Endothelial cell of umbilical vein (primary cell): ENCODE results near the gene SIPA1L3. TPM values are rescaled to one million over a fixed set of nuclear protein-coding genes. Genes with fewer than 3 reads are reported as not detected.

Experiments used
- BruUV-seq: library from RNA; stranded (reverse); fragments of 400-500 nt; replicated peaks from 2 replicates; lab custom pipeline; 2021; lab: Mats Ljungman, UMichigan
- CTCF ChIA-PET: fragments of 300-600, 350-600 bp; sonication (Branson Sonifier 250); formaldehyde crosslinking; loops from one replicate; lab custom pipeline; 2021; ENCODE audit warnings: antibody characterized with exemption, inconsistent platforms; lab: Charles Lee
- POLR2A ChIA-PET: fragments of 300-600, 350-600 bp; sonication (Branson Sonifier 250); formaldehyde crosslinking; loops from one replicate; lab custom pipeline; 2021; ENCODE audit warnings: antibody characterized with exemption, inconsistent platforms; lab: Charles Lee
- DNase-seq: peaks from one replicate; pipeline ENCODE4 v3.0.0-alpha.2; 2011; ENCODE audit warnings: low read depth, low spot score
- FAIRE-seq: peaks from 2 replicates; lab custom pipeline; 2011; peaks lifted over from hg19 to GRCh38; lab: Jason Lieb, UNC
- H2AFZ ChIP-seq: 2 replicates; pipeline ENCODE4 v1.6.0; 2012; ENCODE audit warnings: low read depth, low read length, control low read depth, inconsistent platforms
- H3K27ac ChIP-seq: 2 replicates; pipeline ENCODE4 v1.5.1; 2011; ENCODE audit warnings: low read depth, mild to moderate bottlenecking, control low read depth, low read length, moderate library complexity; ENCODE audit not compliant: insufficient read depth
- H3K27me3 ChIP-seq, 2 experiments: 2 replicates each; pipeline versions ENCODE4 v1.6.0 to v1.6.1; 2011; ENCODE audit warnings: low read length in 2 of 2, mixed read lengths in 1 of 2; ENCODE audit not compliant: control insufficient read depth in 2 of 2, insufficient read depth in 2 of 2
- H3K36me3 ChIP-seq, 2 experiments: 2 replicates in 1 of 2; 3 replicates in 1 of 2; pipeline ENCODE4 v1.5.1; 2011; ENCODE audit warnings: low read length in 2 of 2, mild to moderate bottlenecking in 1 of 2, moderate library complexity in 1 of 2; ENCODE audit not compliant: control insufficient read depth in 2 of 2, insufficient read depth in 2 of 2; ENCODE audit errors: extremely low read depth in 1 of 2
- H3K4me1 ChIP-seq: 3 replicates; pipeline ENCODE4 v1.5.1; 2011; ENCODE audit warnings: mild to moderate bottlenecking, low read length; ENCODE audit not compliant: control insufficient read depth, insufficient read depth; ENCODE audit errors: extremely low read depth
- H3K4me2 ChIP-seq: 2 replicates; pipeline ENCODE4 v1.6.1; 2011; ENCODE audit warnings: low read length, control low read depth, mixed read lengths; ENCODE audit not compliant: insufficient read depth
- H3K4me3 ChIP-seq, 3 experiments: fragments of 200-600 bp in 1 of 3; sonication (generic), shearing (Covaris generic) in 1 of 3; replicated peaks in 1 of 3; 2 replicates each; pipeline ENCODE4 v1.5.1; 2011 to 2016; ENCODE audit warnings: control low read depth in 3 of 3, low read length in 3 of 3, mild to moderate bottlenecking in 2 of 3, inconsistent platforms in 1 of 3, low read depth in 1 of 3, moderate library complexity in 1 of 3; ENCODE audit not compliant: insufficient read depth in 1 of 3
- H3K79me2 ChIP-seq: 2 replicates; pipeline ENCODE4 v1.6.0; 2012; ENCODE audit warnings: low read length, inconsistent platforms; ENCODE audit not compliant: control insufficient read depth, insufficient read depth
- H3K9ac ChIP-seq: replicated peaks from 2 replicates; pipeline ENCODE3; 2011; ENCODE audit warnings: low read length, control low read depth; ENCODE audit not compliant: insufficient read depth; ENCODE audit errors: extremely low read depth
- H3K9me1 ChIP-seq: replicated peaks from 3 replicates; pipeline ENCODE4 v1.6.0; 2011; ENCODE audit warnings: mild to moderate bottlenecking, low read length; ENCODE audit not compliant: control insufficient read depth, insufficient read depth; ENCODE audit errors: extremely low read depth
- H3K9me3 ChIP-seq: replicated peaks from 2 replicates; pipeline ENCODE4 v1.5.1; 2012; ENCODE audit warnings: low read length, inconsistent platforms; ENCODE audit not compliant: control insufficient read depth, insufficient read depth
- H4K20me1 ChIP-seq: replicated peaks from 2 replicates; pipeline ENCODE3; 2011; ENCODE audit warnings: mild to moderate bottlenecking, low read length; ENCODE audit not compliant: control insufficient read depth, insufficient read depth; ENCODE audit errors: extremely low read depth
- EZH2 ChIP-seq: IDR thresholded peaks from 2 replicates; pipeline ENCODE4 v1.6.1; 2012; ENCODE audit warnings: borderline replicate concordance, low read depth, mild to moderate bottlenecking, moderate library complexity, low read length, inconsistent platforms; ENCODE audit not compliant: severe bottlenecking
- FOS ChIP-seq: IDR thresholded peaks from 2 replicates; pipeline ENCODE4 v1.6.1; 2011; ENCODE audit warnings: mild to moderate bottlenecking, low read length, moderate library complexity, borderline replicate concordance; ENCODE audit not compliant: insufficient read depth
- GATA2 ChIP-seq: IDR thresholded peaks from 2 replicates; pipeline ENCODE4 v1.7.0; 2011; ENCODE audit warnings: low read depth, mild to moderate bottlenecking, moderate library complexity, mixed read lengths, low read length; ENCODE audit not compliant: insufficient read length, insufficient read depth
- JUN ChIP-seq: IDR thresholded peaks from 2 replicates; pipeline ENCODE4 v1.6.1; 2011; ENCODE audit warnings: borderline replicate concordance, low read depth; ENCODE audit not compliant: insufficient read length, insufficient read depth
- MYC ChIP-seq: IDR thresholded peaks from one replicate; pipeline ENCODE4 v1.6.1; 2011; ENCODE audit warnings: mild to moderate bottlenecking, low read depth, low read length
- POLR2A ChIP-seq: IDR thresholded peaks from 2 replicates; pipeline ENCODE4 v1.6.1; 2012; ENCODE audit warnings: low read depth, mild to moderate bottlenecking, control low read depth, low read length
- POLR2AphosphoS5 ChIP-seq: IDR thresholded peaks from 2 replicates; pipeline ENCODE4 v1.6.1; 2012; ENCODE audit warnings: low read depth, mild to moderate bottlenecking, control low read depth, low read length, moderate library complexity; ENCODE audit not compliant: insufficient read depth
- dilution Hi-C: fragments of 300-500 bp; cut with MboI; formaldehyde crosslinking; loops from one replicate; pipeline ENCODE4 v1.15.0; 2019; ENCODE audit warnings: low sequenced_read_pairs; ENCODE audit not compliant: extremely low pct_ligation_motif_present
- intact Hi-C: fragments of 100-400 bp; cut with micrococcal nuclease; formaldehyde crosslinking; loops from one replicate; pipeline ENCODE4 v1.10.0; 2022
- polyA plus RNA-seq, 4 experiments: library from polyadenylated mRNA; depleted of rRNA in 3 of 4; stranded (reverse) in 3 of 4; unstranded in 1 of 4; fragments of >200 nt; gene quantifications; 2 replicates each; pipeline versions ENCODE4 v1.2.1 to v1.2.3, GENCODE V29; 2011 to 2012; ENCODE audit warnings: missing spikeins in 1 of 4
- total RNA-seq: library from RNA; stranded (reverse); gene quantifications from 2 replicates; pipeline ENCODE4 v1.2.3, GENCODE V29; 2021
- TF ChIP-seq, protein P1 (sequence below): IDR thresholded peaks from 2 replicates; pipeline ENCODE4 v1.6.1; 2011; ENCODE audit not compliant: insufficient read depth, insufficient read length
- TF ChIP-seq, protein P2 (sequence below), 2 donors: IDR thresholded peaks; 1 replicate in 1 of 2; 2 replicates in 1 of 2; pipeline ENCODE4 v1.5.1; 2011; ENCODE audit warnings: low read length in 2 of 2, mild to moderate bottlenecking in 2 of 2, moderate library complexity in 2 of 2, control low read depth in 1 of 2, inconsistent platforms in 1 of 2, low read depth in 1 of 2; ENCODE audit not compliant: insufficient read depth in 1 of 2; ENCODE audit errors: extremely low read depth in 1 of 2

SIPA1L3 gene
- total and polyA plus RNA-seq, 2 donors (not counting 3 experiments of a cell fraction or from before 2014, with no cell fraction given): 14.2 to 47.2 TPM

DNA sequence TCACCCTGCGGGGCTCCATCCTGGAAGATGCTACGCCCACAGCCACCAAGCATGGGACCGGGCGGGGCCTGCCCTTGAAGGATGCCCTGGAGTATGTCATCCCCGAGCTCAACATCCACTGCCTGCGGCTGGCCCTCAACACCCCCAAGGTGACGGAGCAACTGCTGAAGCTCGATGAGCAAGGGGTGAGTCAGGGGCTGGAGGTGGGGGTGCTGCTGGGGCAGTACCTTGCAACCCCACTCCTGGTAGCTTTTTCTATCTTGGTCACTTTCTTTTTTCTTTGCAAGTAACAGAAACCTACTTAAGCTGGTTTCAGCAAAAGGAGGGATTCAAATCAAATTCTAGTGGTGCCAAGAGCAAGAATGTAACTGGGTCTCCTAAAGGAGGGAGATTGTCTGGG lies 193.0 kb downstream of the SIPA1L3 start:
- H3K9me1 ChIP-seq: no peaks in the 10 kb centered on the region
- TF ChIP-seq, protein P1, sequence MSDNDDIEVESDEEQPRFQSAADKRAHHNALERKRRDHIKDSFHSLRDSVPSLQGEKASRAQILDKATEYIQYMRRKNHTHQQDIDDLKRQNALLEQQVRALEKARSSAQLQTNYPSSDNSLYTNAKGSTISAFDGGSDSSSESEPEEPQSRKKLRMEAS: no peak
- no peak for TF ChIP-seq FOS
- no peak for TF ChIP-seq POLR2A
- TF ChIP-seq MYC: no peak
- TF ChIP-seq JUN: no peak
- TF ChIP-seq GATA2: no peak
- TF ChIP-seq POLR2AphosphoS5: no peak
- TF ChIP-seq EZH2: no peak
- TF ChIP-seq, protein P2, sequence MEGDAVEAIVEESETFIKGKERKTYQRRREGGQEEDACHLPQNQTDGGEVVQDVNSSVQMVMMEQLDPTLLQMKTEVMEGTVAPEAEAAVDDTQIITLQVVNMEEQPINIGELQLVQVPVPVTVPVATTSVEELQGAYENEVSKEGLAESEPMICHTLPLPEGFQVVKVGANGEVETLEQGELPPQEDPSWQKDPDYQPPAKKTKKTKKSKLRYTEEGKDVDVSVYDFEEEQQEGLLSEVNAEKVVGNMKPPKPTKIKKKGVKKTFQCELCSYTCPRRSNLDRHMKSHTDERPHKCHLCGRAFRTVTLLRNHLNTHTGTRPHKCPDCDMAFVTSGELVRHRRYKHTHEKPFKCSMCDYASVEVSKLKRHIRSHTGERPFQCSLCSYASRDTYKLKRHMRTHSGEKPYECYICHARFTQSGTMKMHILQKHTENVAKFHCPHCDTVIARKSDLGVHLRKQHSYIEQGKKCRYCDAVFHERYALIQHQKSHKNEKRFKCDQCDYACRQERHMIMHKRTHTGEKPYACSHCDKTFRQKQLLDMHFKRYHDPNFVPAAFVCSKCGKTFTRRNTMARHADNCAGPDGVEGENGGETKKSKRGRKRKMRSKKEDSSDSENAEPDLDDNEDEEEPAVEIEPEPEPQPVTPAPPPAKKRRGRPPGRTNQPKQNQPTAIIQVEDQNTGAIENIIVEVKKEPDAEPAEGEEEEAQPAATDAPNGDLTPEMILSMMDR (IDR thresholded peaks at IDR 0.05; ENCODE audit: extremely low read depth in 1 of 2, insufficient read depth in 1 of 2, low read depth in 1 of 2, low read length in 2 of 2): no peak
- peaks cover 0 to 19% of the 10 kb centered on the region in 2 experiments for H3K36me3 ChIP-seq
- H3K9me3 ChIP-seq: no peaks in the 10 kb centered on the region
- intact Hi-C loops (no loop called here), dilution Hi-C loops (no loop called here)
- no peaks in the 10 kb centered on the region for H4K20me1 ChIP-seq
- no peaks in the 10 kb centered on the region for H3K27me3 ChIP-seq
- ChIA-PET CTCF (interaction anchor here (1.5 kb wide), 1 partner anchor 198 kb away, joined by 8 read pairs; no protein-coding TSS in a partner anchor), POLR2A (no interaction called here)
- no TSS peak for BruUV-seq
- no peak overlapping the region for H2AFZ ChIP-seq
- no peak overlapping the region for H3K4me3 ChIP-seq
- no peak overlapping the region for H3K27ac ChIP-seq
- H3K4me2 ChIP-seq: no peak overlapping the region
- DNase-seq (no peak), FAIRE-seq (no peak)
- no peaks in the 10 kb centered on the region for H3K4me1 ChIP-seq
- no peak overlapping the region for H3K9ac ChIP-seq
- peaks cover 3% of the 10 kb centered on the region for H3K79me2 ChIP-seq
